NCI-H446 treated with DMSO at 0.1 percent for 48 hours (cell line): ENCODE results near the gene NOS1.
A peak's percentile ranks its signal among the peaks of the same experiment; 100 is the strongest.
"Not testable (repeated sequence)": the region's sequence is repeated elsewhere in the genome, so short reads cannot be mapped to it uniquely, and the experiment has no call there.

Experiments used
- DNase-seq: peaks from one replicate; lab custom pipeline; 2025; lab: John Stamatoyannopoulos, UW

Gene NOS1

DNA sequence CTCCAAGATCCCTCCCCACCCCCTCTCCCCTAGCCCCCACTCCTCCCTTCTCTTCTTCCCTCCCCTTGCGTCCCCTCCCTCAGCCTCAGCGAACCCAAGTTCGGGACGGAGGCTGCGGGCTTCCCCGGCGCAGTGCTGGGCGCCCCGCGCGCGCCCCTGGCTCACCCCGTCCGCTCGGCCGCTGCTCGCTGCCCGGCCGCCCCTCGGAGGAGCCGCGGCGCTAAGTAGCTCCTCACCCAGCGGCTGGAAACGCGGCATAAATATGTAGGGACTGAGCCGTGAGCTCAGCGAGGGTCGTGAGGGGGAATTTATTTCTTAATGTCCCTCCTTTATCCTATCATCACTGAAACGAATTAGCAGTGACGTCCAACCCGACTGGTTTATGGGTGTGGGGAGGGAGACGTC lies at the start of gene NOS1:
Gene NOS1 (minus strand): TSS at position 280 of the 405 bp plus-strand sequence. CDS start 30,557 bp downstream, outside the sequence.
- no peak for DNase-seq

DNA sequence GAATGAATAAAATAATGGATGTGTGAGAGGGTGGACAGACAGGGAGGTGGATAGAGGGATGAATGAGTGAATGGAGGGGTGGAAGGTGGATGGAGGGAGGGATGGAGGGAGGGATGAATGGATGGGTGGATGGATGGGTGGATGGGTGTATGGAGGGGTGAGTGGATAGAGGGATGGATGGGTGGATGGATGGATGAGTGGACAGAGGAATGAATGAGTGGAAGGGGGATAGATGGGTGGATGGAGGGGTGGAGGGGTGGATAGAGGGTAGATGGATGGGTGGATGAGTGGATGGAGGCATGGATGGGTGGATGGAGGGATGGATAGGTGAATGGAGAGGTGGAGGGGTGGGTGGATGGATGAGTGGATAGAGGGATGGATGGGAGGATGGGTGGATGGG lies 47.9 kb upstream of the NOS1 start:
- no peak for DNase-seq

DNA sequence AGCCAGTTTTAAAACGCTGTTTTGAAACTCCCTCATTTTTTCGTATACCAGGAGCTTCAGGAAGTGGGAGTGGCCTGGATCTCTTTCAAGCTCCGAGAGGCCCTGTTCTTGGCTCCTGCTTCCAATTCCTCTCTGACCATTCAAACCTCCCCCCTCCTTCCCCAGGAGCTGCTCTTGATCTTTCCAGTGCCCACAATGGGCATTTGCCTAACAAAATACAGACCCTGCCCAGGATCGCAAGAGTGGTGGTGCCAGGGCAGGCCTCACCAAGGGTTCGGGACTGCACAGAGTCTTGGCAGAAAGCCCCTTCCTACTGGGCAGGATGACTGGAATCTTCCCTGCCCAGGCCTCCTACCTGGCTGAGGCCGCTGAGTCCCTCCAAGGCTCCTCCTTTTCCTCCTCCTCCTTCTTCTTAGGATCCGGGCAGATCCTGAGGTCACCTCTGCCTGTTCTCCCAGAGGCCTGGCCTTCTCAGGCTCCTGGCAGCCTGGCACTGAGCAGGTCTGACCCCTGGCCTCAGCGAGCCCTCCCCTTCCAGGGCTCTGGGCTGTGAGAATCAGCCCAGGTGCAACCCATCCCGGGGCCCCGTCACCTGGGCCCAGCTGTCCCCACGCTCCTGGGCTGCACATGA lies 46.9 kb upstream of the NOS1 start:
- DNase-seq: no peak

DNA sequence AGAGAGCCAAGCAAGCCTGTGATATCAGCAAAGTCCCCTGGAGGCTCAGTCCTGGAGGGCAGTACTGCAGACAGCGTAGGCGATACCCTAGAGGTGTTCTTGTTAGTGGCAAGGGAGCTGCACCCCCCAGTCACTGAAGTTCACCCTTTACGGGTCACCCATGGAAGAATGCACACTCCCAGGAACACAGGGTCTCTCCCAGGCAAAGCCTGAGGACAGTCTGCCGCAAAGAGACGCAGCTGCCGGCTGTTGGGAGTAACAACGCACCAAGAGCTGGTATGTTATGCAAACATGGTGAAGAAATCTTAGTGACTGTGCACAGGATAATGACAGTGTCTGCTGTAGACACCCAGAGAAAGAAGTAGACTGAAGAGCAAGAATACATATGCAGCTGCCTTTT lies 43.5 kb upstream of the NOS1 start:
- no peak for DNase-seq

DNA sequence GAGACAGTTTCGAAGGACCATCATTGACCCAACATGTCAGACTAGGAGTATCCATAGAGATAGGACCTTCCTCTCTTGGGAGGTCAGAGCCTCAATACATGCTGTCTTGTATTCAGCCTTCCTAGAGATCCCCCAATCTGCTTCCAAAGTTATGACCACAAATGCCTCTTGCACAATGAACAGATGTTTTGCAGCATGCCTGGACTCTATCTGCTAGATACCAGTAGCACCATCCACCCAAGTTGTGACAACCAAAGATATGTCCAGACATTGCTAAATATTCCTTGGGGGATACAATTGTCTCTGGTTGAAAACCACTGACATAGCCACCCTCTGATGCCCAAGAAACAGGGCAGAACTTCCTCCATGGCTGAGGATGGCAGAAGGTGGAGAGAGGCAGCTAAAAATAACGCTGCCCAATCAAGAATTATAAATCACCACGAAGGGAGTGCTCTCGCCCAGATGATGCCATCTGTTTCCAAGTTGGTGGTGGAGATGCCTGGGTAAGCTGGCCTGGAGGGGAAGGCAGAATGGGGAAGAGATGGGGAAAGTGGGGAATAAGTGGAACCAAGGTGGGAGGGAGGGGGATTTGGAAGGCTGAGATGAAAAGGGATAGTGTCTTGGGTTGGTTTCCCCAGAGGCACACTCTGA lies 42.9 kb upstream of the NOS1 start:
- DNase-seq: no peak

DNA sequence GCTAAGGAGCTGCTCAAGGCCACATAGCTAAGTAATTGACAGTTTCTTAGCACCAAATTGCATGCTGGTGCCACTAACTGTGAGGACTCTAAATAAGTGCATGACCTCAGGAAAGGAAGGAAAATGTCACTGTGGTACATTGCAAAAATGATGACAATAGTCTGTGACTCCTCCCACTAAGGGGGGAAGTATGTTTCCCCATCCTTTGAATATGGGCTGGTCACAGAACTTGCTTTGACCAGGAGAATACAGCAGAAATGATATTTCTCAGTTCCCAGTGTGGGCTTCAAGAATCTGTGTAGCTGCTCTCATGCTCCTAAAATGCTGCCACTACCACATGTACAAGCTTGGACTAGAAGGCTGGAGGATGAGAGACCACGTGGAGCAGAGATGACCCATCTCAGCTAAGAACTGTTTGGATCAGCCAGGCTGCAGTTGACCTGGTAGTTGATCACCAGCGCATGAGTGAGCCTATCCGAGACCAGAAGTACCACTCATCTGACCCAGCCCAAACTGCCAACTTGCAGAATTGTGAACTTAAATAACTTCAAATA lies 42.2 kb upstream of the NOS1 start:
- DNase-seq: no peak

DNA sequence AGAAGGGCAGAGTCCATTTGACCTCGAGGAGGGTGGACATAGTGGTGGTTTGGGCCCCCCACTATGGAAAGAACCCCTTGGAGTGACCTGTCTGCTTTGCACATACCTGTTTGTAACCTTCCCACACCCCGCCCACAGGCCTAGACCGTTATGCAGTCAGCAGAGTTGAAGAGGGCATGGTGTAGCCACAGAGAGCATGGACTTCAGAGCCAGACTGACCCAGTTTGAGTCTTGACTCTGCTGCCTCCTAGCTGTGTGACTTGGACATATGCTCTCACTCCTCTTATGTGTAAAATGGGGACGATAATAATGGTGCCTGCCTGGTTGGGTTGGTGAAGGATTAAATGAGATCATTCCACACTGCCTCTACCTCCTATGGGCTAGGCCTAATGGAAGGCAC lies 40.9 kb upstream of the NOS1 start:
- DNase-seq: no peak

DNA sequence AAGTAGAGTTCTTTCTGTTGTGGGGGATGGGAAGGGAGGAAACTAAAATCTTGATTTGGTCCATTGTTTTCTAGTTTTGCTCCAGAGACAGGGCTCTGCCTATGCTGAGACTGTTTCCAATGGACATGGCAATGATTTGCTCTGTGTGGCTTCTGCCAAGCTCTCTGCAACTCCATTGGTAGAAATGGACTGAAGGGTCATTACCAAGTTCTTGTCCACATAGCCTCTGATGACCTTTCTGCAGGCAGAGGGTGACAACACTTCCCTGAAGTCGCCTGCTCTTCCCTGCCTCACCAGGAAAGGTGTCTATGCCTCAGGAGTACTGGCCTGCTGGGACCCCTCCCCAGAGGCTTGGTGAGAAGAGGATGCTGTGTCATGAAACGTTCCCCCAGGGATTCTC lies 39.5 kb upstream of the NOS1 start:
- DNase-seq: no peak

DNA sequence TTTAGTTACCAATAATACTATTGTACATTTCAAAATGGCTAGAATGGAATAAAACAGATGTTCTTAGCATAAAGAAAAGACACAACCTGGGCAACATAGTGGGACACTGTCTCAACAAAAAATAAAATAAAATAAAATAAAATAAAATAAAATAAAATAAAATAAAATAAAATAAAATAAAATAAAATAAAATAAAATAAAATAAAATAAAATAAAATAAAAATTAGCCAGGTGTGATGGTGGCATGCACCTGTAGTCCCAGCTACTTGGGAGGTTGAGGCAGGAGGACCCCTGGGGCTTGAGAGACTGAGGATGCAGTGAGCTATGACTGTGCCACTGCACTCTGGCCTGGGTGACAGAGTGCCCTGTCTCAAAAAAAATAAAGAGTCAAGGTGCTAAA lies 37.1 kb upstream of the NOS1 start:
- DNase-seq: not testable (repeated sequence)

DNA sequence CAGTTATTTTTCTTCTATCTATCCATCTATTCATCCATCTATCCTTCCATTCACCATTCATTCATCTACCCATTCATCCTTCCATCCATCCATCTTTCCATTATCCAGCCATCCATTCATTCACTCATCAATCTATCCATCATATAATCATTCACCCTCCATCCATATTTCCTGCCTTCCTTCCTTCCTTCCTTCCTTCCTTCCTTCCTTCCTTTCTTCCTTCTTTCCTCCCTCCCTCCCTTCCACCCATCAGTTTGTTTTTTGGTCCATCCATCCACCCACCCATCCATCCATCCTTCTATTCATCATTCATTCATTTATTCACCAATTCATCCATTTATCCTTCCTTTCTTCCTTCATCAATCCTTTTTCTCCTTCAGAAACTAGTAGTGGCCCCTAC lies 34.3 kb upstream of the NOS1 start:
- no peak for DNase-seq

DNA sequence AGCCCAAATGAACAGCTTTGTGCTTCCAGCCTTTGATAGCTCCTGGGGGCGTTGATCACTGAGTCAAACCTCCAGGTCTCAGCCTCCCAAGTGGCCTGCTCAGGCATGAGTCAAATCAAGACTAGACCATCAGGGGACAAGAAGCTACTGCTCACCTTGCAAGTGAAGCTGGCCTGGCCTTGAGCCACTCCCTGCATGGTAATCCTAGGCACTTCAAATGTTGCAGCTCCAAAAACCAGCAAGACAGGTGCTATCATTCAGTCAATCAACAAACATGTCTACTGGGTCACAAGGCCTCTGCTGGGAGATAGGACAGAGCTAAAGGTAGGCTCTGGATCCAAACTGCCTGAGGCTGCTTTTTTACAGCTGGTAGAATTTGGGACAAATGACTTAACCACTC lies 33.1 kb upstream of the NOS1 start:
- DNase-seq: no peak

DNA sequence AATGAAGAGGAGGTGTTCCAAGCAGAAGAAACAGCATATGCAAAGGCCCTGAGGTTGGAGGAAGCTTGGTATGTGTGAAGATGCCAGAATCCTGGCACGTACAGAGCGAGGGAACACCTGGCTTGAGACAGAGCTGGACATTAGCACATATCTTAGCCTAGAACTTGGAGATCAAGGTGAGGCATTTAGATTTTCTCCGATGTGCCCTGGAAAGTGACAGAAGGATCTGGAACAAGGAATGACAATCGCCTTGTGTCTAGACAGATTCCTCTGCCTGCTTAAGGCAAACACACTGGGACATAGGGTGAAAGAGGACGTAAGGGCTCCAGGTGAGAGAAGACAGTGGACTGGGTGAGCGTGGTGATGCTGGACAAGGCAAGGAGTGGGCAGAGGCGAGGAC lies 32.2 kb upstream of the NOS1 start:
- DNase-seq: no peak

DNA sequence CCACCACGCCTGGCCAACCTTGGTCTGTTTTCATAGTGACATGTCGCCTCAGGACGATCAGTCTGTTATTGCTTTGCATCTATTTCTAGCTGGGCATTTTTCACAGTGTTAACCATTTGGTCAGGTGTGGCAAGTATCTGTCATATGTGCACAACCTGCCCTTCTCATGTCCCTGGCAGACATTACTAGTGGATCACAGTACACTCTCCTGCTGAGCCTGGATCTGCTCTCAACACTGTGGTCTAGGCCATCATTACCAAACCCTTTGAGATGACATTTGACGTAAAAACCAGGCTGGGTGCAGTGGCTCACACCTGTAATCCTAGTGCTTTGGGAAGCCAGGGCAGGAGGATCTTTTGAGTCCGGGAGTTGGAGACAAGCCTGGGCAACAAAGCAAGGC lies 29.4 kb upstream of the NOS1 start:
- DNase-seq: no peak

DNA sequence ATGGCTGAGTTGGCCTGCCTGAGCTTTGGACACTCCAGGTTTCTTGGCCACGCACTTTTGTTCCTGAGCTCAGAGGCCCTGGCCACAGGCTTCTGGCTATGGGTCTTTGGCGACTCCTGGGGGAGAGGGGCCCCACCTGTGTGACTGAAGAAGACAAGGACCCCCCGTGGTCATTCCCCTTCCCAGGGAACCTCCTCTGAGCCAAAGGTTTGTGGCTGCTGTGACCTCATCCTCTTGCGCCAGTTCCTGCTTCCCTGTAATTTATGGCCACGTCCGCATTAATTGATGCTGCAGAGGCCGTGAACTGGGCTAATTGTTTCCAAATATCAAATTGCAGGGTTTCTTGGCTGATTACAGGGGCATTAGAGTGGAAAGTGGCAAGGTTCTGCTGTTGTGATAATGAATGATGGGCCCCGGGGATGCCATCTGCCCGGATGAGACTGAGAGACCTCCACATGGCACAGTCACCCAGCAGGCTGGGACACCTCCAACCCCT lies 27.6 kb upstream of the NOS1 start:
- DNase-seq: no peak

DNA sequence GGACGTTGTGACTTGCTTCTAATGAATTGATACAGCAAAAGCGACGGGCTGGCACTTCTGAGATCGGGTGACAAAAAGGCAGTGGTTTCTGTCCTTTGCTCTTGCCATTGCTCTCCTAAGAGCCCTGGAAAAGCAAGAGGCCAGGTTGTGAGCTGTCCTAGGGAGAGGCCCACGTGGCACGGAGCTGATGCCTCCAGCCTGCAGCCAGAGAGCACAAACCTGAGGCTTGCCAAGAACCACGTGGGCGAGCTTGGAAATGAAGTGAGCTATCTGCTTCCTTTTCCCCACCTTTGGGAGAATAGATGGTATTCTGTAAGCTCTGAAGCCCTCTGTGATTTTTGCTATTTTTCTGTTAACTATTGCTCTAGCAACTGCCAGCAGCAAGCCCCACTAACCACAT lies 26.4 kb upstream of the NOS1 start:
- no peak for DNase-seq

DNA sequence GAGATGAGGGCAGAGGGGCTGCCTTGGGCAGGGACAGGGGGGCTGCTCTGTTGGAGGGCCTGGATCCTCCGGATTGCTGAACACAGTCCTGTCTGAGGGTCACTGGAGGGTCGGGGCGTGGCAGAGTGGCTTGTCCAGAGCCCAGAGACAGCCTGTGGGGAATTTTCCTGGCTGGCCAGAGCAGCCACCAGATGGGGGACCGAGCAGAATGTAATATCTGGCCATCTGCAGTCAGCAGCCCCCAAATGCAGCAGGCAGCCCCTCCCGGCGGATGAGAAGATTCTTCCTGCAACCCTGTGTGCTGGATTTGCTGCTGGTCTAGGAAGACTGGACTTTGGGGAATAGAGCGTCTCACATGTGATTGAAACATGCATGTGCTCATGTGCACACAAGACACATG lies 23.3 kb upstream of the NOS1 start:
- no peak for DNase-seq

DNA sequence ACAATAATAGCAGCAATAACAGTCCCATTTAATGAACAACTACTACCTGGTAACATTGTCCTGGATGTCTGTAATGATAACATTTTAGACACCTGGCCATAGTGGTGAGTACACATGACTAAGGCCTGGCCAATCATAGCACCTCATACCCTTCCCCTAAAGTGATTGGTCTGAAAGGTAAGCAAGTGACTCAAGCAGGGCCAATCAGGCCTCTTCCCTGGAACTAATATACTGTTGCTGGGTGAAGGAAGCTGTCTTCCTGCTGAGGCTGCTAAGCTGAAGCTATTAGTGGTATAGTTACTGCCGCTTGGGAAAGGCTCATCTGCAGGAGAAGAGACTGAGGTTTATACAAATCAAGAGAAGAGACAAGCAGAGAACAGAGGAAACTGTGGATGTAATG lies 18.7 kb upstream of the NOS1 start:
- DNase-seq: no peak

DNA sequence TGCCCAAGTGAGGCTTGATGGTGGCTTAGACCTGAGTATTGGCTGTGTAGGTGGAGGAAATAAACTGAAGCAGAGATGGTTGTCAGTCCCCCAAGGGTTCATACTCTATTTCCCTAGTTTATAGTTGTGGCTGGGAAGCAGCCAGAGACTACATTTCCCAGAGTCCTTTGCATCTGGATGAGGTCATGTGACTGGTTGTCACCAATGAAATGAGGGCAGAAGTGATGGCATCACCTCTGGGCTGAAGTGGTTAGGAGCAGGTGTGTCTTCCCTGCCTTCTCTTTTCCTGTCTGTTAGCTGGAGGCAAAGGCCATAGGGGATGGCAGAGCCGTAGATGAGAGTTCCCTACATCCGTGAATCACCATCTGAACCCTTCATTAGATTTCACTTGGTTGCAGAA lies 16.3 kb upstream of the NOS1 start:
- DNase-seq: no peak

DNA sequence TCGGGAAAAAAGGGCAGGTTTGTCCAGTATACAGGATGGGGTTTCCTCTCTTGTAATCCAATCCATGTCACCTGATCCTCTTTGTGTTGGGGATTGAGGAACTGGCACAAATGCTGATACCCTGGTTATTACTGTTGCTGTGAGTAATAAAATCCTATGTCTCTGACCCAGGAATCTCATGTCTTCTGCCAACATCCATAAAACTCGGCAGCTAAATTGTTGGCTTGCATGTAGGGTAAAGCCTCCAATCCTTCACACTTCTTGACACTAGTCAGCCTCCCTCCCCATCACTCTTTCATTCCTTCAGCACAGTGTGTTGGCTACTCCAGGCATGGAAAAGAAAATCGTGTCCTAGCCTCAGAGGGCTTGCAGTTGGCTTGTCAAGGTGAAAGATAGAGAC lies 9.2 kb upstream of the NOS1 start:
- DNase-seq: no peak

DNA sequence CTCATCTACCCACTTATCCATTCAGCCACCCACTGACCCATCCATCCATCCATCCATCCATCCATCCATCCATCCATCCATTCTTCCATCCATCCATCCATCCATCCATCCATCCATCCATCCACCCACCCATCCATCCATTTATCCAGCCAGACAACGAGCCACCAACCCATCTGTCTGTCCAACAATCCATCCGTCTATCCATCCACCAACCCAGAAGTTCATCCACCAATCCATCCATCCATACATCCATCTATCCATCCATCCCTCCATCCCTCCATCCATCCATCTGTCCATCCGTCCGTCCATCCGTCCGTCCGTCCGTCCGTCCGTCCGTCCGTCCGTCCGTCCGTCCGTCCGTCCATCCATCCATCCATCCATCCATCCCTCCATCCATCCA lies 8.6 kb upstream of the NOS1 start:
- DNase-seq: not testable (repeated sequence)

DNA sequence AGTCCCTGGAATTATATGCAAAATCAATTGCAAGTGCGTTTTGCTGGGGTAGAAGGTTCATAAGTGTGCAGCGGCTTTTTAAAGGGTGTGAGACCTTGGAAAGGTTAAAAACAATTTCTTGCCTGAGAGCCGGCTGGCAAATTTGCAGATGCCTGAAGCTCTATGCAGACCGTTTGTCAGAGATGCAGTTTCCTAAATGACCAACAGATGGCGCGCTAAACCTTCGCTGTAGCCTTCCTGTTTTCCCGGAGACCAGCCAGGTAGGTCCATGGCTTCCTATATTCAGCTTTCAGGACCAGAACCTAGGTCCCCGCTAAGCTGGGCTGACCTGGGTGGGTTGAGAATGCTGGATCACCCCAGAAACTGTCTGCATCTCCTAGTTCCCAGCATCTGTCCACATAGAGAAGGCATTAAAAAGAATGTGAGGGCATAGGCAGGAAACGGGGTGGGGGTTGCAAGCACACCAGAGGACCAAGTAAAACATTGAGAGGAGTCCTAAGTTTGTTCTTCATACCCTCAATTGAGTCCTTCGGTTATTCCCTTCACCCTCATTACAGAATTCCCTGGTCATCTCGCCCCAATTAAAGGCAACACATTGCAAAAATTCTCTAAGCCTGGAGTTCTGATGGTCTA lies 5.7 kb upstream of the NOS1 start:
- DNase-seq: peak; percentile 2

DNA sequence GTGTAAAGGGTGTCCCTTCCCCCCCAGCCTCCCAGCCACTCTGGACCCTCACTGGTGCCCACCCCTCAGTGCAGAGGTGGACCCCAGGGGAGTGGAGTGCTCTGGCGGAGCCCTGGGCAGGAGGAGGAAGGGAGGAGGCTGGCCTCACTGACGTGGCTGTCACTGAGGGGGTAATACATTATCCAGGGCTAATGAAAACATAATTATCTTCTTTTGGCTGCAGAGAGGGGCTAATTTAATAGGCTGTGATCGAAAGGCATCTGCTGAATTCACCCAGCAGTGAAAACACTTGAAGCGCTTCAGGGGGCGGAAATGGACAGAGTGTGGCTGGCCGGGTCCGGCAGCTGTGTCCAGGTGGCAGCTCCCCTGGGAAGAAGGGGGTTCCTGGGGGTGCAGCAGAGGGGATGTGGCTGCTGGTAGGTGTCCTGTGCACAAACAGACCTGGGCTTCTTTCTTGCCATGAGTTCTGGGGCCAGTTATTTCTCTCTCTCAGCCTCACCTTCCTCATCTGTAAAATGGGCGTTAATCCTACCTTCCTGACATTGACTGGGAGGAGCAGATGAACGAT lies 3.7 kb upstream of the NOS1 start:
- no peak for DNase-seq

DNA sequence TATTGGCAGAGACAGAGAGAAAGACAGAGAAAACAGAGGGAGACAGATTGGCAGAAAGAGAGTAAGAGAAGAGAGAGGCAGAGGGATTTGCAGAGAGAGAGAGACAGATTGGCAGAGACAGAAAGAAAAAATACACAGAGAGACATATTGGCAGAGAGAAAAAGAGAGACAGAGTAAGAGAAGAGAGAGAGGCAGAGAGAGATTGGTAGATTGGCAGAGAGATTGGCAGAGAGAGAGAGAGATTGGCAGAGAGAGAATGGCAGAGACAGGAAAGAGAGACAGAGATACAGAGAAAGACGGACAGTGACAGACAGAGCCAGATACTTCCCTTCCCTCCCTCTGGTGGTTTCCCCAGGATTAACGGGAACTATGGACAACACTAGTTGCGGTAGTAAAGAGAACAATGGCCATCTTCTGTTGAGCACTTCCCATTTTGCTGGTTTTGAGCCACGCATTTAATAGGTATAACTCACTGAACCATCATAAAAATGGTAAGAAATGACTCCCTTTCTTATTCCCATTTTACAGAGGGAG lies 2.6 kb upstream of the NOS1 start:
- no peak for DNase-seq
